Measurements from ENCODE around the gene CPNE1. TPM values are rescaled to one million over a fixed set of nuclear protein-coding genes. Genes with fewer than 3 reads are reported as not detected.

The CPNE1 gene
- total and polyA plus RNA-seq, 5 donors from 2014 or later, result 175 to 398 (median 329) TPM

DNA sequence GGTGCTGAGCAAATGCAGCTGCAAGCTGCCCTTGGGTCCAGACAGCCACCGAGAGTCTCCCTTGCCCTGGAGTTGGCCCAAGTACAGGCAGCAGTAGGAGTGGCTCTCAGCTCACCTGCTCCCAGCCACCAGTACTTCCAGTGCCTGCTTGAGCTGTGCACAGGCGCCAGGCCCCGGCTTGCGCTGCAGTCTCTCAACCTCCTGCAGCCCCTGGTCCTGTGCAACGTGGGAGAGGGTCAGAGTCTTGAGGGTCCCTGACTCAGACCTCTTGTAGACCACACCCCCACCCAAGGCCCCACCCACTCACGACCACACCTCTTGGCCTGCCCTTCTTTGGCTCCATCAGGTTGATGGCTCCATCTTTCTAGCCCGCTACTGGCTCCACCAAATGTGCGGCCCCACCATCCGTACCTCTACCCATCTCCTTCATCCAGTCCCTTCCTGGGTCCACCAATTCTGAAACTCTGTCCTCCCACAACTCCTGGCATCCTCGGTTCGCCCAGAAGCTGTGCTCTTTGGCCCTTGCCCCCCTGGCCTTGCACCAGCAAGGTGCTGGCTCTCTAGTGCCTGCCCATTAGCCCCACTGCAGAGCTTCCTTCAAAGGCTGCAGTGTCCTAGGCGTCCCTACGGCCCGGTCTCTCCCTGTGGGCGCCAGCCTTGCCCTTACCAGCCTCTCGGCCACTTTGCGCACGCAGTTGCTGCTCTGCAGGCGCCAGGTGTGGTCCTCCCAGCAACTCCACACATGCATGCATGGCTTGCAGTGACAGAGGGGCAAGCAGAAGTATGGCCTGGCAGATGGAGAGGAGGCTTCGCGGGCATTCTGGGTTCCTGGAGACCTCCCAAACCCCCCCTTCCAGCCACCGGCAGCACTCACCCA, 65.6 kb downstream of the CPNE1 start:
- no peak overlapping the region for H3K27ac Mint-ChIP-seq
- H3K4me3 Mint-ChIP-seq, result no peak overlapping the region
- H3K9me3 Mint-ChIP-seq, result no peaks in the 10 kb centered on the region
- DNase-seq, result no peak
- H3K27me3 ChIP-seq (ENCODE audit: control insufficient read depth, insufficient read depth, low read length), result no peaks in the 10 kb centered on the region
- no peaks in the 10 kb centered on the region for H3K36me3 ChIP-seq (ENCODE audit: control insufficient read depth, insufficient read depth, low read length)
- H3K27ac ChIP-seq (ENCODE audit: insufficient read depth, low read length, poor library complexity, severe bottlenecking), result no peak overlapping the region
- no peak for ATAC-seq (ENCODE audit: low read depth in 2 of 2)
- peaks cover 0 to 16% (median 8%) of the 10 kb centered on the region in 4 donors for H3K4me1 Mint-ChIP-seq
- H3K9me3 ChIP-seq (ENCODE audit: control insufficient read depth in 2 of 2, low read length in 2 of 2), result no peaks in the 10 kb centered on the region
- no peaks in the 10 kb centered on the region for H3K36me3 Mint-ChIP-seq
- no peak overlapping the region for H3K4me3 ChIP-seq (ENCODE audit: low read depth, low read length)
- H3K4me1 ChIP-seq (ENCODE audit: control insufficient read depth, insufficient read depth, low read length, poor library complexity, severe bottlenecking), result peaks cover 18% of the 10 kb centered on the region
- peaks cover 69% of the 10 kb centered on the region for H3K27me3 Mint-ChIP-seq

DNA sequence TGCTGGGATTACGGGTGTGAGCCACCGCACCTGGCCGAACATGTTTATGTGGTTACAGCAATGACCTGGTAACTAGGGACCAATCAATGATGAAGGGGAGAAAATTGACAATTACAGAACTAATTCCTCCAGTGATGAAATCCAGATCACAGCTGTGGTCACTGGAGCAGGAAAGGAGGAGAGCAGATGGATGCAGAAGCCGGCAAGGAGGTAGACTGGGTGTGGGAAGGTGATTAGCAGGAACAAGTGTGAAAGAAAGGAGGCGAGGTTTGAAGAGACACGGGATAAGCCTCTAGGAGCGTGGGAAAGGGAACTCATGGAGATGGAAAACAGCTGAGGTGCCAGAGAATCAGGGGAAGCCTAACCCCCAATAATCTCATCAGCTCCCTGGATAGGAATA, 66.2 kb downstream of the CPNE1 start:
- H3K36me3 ChIP-seq (ENCODE audit: control insufficient read depth, insufficient read depth, low read length), result no peaks in the 10 kb centered on the region
- Mint-ChIP-seq H3K27me3 (peaks cover 69% of the 10 kb centered on the region), H3K4me1 (peaks cover 0 to 16% (median 7%) of the 10 kb centered on the region in 4 donors), H3K4me3 (no peak overlapping the region), H3K27ac (peak overlapping the region in 2 of 3 donors; percentile 20 to 74), H3K36me3 (no peaks in the 10 kb centered on the region), H3K9me3 (no peaks in the 10 kb centered on the region)
- H3K4me3 ChIP-seq (ENCODE audit: low read depth, low read length), result no peak overlapping the region
- DNase-seq (no peak), ATAC-seq (ENCODE audit: low read depth in 2 of 2) (no peak)
- no peaks in the 10 kb centered on the region for H3K9me3 ChIP-seq (ENCODE audit: control insufficient read depth in 2 of 2, low read length in 2 of 2)
- no peaks in the 10 kb centered on the region for H3K27me3 ChIP-seq (ENCODE audit: control insufficient read depth, insufficient read depth, low read length)
- H3K27ac ChIP-seq (ENCODE audit: insufficient read depth, low read length, poor library complexity, severe bottlenecking), result no peak overlapping the region
- H3K4me1 ChIP-seq (ENCODE audit: control insufficient read depth, insufficient read depth, low read length, poor library complexity, severe bottlenecking), result peaks cover 18% of the 10 kb centered on the region

DNA sequence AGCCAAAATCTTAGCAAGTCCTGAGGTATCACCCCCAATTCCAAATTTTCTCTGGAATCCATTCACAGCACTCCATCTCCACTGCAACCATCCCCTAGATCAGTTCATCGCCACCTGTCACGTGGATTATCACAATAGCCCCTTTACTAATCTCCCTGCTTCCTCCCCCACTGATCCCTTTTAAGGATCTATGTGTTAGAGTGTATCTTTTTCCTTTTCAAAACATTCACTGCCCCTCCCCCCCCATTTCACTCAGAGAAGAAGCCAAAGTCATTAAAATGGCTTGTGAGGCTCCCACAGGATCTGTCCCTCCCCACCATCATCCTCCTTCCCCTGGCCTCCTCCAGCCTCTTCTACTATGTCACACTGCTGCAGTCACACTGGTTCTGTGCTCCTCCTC, 67.5 kb downstream of the CPNE1 start:
- Mint-ChIP-seq H3K27me3 (peaks cover 61% of the 10 kb centered on the region), H3K27ac (peak overlapping the region in 1 of 3 donors; percentile 80), H3K4me1 (peaks cover 0 to 14% (median 5%) of the 10 kb centered on the region in 4 donors), H3K4me3 (no peak overlapping the region), H3K36me3 (no peaks in the 10 kb centered on the region), H3K9me3 (no peaks in the 10 kb centered on the region)
- Histone ChIP-seq H3K27ac (ENCODE audit: insufficient read depth, low read length, poor library complexity, severe bottlenecking) (no peak overlapping the region), H3K36me3 (ENCODE audit: control insufficient read depth, insufficient read depth, low read length) (no peaks in the 10 kb centered on the region), H3K27me3 (ENCODE audit: control insufficient read depth, insufficient read depth, low read length) (no peaks in the 10 kb centered on the region), H3K9me3 (ENCODE audit: control insufficient read depth in 2 of 2, low read length in 2 of 2) (no peaks in the 10 kb centered on the region), H3K4me3 (ENCODE audit: low read depth, low read length) (no peak overlapping the region), H3K4me1 (ENCODE audit: control insufficient read depth, insufficient read depth, low read length, poor library complexity, severe bottlenecking) (peaks cover 17% of the 10 kb centered on the region)
- ATAC-seq (ENCODE audit: low read depth in 2 of 2), result no peak
- DNase-seq, result no peak

DNA sequence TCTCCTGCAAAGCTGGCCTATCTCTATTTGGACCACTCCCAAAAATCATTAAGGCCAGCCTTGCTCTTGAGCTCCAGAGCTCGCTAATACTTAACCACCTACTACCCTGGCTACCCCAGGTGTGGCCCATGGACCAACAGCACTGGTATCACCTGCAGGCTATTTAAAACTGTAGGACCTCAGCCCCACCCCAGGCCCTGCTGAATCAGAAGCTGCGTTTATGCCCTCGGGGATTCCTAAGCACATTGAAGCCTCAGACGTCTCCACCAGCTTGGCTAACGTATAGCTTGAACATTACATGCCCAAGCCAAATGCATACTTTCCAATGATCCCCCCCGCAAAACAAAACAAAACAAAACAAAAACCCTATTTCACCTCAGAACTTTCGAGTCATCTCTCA, 68.8 kb downstream of the CPNE1 start:
- Mint-ChIP-seq H3K4me3 (no peak overlapping the region), H3K9me3 (no peaks in the 10 kb centered on the region), H3K27ac (no peak overlapping the region), H3K27me3 (peaks cover 55% of the 10 kb centered on the region), H3K36me3 (no peaks in the 10 kb centered on the region), H3K4me1 (peaks cover 0 to 7% (median 2%) of the 10 kb centered on the region in 4 donors)
- Histone ChIP-seq H3K27me3 (ENCODE audit: control insufficient read depth, insufficient read depth, low read length) (no peaks in the 10 kb centered on the region), H3K4me1 (ENCODE audit: control insufficient read depth, insufficient read depth, low read length, poor library complexity, severe bottlenecking) (peaks cover 4% of the 10 kb centered on the region), H3K36me3 (ENCODE audit: control insufficient read depth, insufficient read depth, low read length) (no peaks in the 10 kb centered on the region), H3K4me3 (ENCODE audit: low read depth, low read length) (no peak overlapping the region), H3K9me3 (ENCODE audit: control insufficient read depth in 2 of 2, low read length in 2 of 2) (no peaks in the 10 kb centered on the region), H3K27ac (ENCODE audit: insufficient read depth, low read length, poor library complexity, severe bottlenecking) (no peak overlapping the region)
- DNase-seq (no peak), ATAC-seq (ENCODE audit: low read depth in 2 of 2) (no peak)

DNA sequence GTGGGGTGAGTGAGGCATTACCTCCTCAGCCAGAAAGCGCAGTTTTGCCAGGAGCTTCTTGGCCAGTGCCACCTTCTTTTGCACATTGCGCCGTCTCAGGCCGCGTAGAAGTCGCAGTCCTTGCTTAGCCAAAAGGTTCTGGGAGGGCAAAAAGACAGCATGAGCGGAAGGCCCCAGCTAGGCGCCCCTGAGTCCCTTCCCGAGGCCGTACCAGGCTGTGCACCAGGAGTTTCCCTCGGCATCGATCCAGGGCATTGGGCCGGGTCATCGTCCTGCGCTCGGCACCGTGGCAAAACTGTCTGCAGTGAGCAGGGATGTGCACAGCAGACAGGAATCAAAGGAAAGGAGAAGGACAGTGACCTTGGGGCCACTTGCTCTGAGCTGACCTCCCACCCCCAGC, 69.2 kb downstream of the CPNE1 start:
- Mint-ChIP-seq H3K4me3 (no peak overlapping the region), H3K4me1 (peaks cover 0 to 3% (median 0%) of the 10 kb centered on the region in 4 donors), H3K9me3 (no peaks in the 10 kb centered on the region), H3K27ac (no peak overlapping the region), H3K27me3 (peaks cover 50% of the 10 kb centered on the region), H3K36me3 (no peaks in the 10 kb centered on the region)
- no peak overlapping the region for H3K27ac ChIP-seq (ENCODE audit: insufficient read depth, low read length, poor library complexity, severe bottlenecking)
- ATAC-seq (ENCODE audit: low read depth in 2 of 2) (no peak), DNase-seq (no peak)
- no peaks in the 10 kb centered on the region for H3K36me3 ChIP-seq (ENCODE audit: control insufficient read depth, insufficient read depth, low read length)
- no peaks in the 10 kb centered on the region for H3K4me1 ChIP-seq (ENCODE audit: control insufficient read depth, insufficient read depth, low read length, poor library complexity, severe bottlenecking)
- H3K27me3 ChIP-seq (ENCODE audit: control insufficient read depth, insufficient read depth, low read length), result no peaks in the 10 kb centered on the region
- H3K9me3 ChIP-seq (ENCODE audit: control insufficient read depth in 2 of 2, low read length in 2 of 2), result no peaks in the 10 kb centered on the region
- no peak overlapping the region for H3K4me3 ChIP-seq (ENCODE audit: low read depth, low read length)

DNA sequence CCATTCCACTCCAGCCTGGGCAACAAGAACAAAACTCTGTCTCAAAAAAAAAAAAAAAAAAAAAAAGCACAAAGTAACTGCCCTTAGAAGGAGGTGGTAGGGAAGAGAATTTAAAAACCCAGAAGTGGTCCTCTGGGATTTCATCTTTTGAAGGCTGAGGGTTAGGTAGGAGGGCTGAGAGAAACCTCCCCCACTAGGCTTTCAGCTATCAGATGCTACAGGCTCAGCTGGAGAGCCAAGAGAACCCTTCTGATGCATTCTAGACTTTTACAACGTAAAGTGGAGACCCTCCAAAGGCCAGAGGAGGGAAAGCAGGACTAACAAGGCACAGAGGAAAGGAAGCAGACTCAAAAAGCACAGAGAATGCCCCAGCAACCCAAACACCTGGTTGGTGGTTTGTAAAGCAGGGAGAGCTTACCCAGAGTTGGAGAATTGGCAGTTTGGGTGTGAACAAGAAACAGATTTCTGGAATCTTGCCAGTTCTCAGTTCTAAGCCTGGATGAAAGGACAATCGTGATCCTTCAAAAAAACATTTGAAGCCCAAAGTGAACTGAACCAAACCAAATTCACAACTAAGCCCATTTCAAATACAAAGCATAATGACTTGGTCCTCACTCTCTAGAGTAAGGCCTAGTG, 72.2 kb downstream of the CPNE1 start:
- Histone ChIP-seq H3K27ac (ENCODE audit: insufficient read depth, low read length, poor library complexity, severe bottlenecking) (no peak overlapping the region), H3K36me3 (ENCODE audit: control insufficient read depth, insufficient read depth, low read length) (no peaks in the 10 kb centered on the region), H3K27me3 (ENCODE audit: control insufficient read depth, insufficient read depth, low read length) (no peaks in the 10 kb centered on the region), H3K4me3 (ENCODE audit: low read depth, low read length) (no peak overlapping the region), H3K4me1 (ENCODE audit: control insufficient read depth, insufficient read depth, low read length, poor library complexity, severe bottlenecking) (no peaks in the 10 kb centered on the region), H3K9me3 (ENCODE audit: control insufficient read depth in 2 of 2, low read length in 2 of 2) (no peaks in the 10 kb centered on the region)
- H3K4me3 Mint-ChIP-seq, result no peak overlapping the region
- peaks cover 0 to 4% (median under 1%) of the 10 kb centered on the region in 4 donors for H3K4me1 Mint-ChIP-seq
- no peaks in the 10 kb centered on the region for H3K36me3 Mint-ChIP-seq
- ATAC-seq (ENCODE audit: low read depth in 2 of 2) (no peak), DNase-seq (no peak)
- no peak overlapping the region for H3K27ac Mint-ChIP-seq
- peaks cover 29% of the 10 kb centered on the region for H3K27me3 Mint-ChIP-seq
- no peaks in the 10 kb centered on the region for H3K9me3 Mint-ChIP-seq

DNA sequence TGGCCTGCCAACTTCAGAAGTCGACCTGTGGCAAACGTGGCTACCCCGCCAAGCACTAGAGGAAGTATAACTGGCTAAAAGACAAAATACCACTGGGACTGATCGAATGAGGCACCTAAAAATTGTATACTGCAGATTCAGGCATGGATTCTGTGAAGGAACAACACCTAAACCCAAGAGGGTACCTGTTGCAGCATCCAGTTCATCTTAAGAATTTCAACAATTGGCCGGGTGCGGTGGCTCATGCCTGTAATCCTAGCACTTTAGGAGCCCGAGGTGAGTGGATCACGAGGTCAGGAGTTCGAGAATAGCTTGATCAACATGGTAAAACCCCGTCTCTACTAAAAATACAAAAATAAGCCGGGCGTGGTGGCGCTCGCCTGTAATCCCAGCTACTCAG, 76.3 kb downstream of the CPNE1 start:
- H3K9me3 ChIP-seq (ENCODE audit: control insufficient read depth in 2 of 2, low read length in 2 of 2), result no peaks in the 10 kb centered on the region
- no peaks in the 10 kb centered on the region for H3K27me3 ChIP-seq (ENCODE audit: control insufficient read depth, insufficient read depth, low read length)
- ATAC-seq (ENCODE audit: low read depth in 2 of 2), result no peak
- no peak overlapping the region for H3K4me3 ChIP-seq (ENCODE audit: low read depth, low read length)
- no peaks in the 10 kb centered on the region for H3K36me3 Mint-ChIP-seq
- H3K4me1 ChIP-seq (ENCODE audit: control insufficient read depth, insufficient read depth, low read length, poor library complexity, severe bottlenecking), result no peaks in the 10 kb centered on the region
- H3K27me3 Mint-ChIP-seq, result peaks cover 8% of the 10 kb centered on the region
- no peak for DNase-seq
- no peak overlapping the region for H3K27ac ChIP-seq (ENCODE audit: insufficient read depth, low read length, poor library complexity, severe bottlenecking)
- H3K9me3 Mint-ChIP-seq, result no peaks in the 10 kb centered on the region
- H3K36me3 ChIP-seq (ENCODE audit: control insufficient read depth, insufficient read depth, low read length), result no peaks in the 10 kb centered on the region
- no peak overlapping the region for H3K4me3 Mint-ChIP-seq
- H3K27ac Mint-ChIP-seq, result no peak overlapping the region
- H3K4me1 Mint-ChIP-seq, result peaks cover 0 to 4% (median under 1%) of the 10 kb centered on the region in 4 donors
